Stimulated activated CD4-positive, alpha-beta T cell treated with anti-CD3 and anti-CD28 coated beads, Interleukin-15, amount 100 ng/mL, for 1 hour (primary cell): ENCODE measurements around the gene FGFRL1.
A peak's percentile ranks its signal among the peaks of the same experiment; 100 is the strongest.

Experiments used
- DNase-seq, 2 donors: peaks; one replicate each; pipeline ENCODE4 v3.0.0-alpha.2; 2020; ENCODE audit warnings: low read depth in 1 of 2, low spot score in 1 of 2

Gene FGFRL1

DNA sequence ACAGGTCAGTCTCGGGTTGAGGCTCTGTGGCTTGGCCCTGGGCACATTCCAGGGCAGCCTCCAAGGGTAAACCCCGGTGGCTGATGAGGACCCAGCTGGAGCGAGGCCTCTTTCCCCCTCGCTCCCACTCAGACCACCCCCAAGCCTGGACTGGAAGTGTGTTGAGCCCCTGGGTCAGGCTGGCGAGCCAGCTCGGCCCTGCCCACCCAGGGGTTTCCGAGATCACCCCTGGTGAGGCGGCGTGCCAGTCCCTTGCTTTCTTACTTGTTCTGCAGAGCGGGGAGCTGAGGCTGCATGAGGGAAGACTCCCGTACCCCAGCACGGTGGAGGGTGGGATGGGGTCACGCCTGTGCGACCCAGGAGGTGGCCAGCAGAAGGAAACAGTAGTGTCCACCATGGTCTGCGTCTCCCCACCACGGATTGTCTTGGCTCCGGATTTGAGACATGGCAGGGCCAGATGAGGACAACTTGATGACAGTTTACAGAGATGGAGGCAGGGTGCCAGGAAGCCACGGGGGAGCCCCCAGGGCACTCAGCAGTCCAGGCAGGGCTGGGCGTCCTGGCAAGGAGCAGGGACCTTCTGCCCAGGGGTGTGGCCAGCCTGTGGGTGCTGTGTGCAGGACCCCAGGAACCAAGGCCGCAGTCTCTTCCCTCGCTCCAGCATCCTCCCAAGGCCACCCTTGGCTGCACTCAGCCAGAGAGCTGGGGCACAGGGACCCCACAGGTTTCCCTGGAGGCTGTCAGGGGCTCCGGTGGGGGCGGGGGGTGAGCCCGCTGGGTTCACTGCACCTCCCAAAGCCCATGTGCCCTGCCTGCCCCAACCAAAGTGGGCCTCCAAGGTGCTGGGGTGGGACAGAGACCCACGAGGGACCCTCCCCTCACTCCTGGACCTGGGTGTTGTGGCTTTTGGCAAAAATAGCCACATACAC is 6.6 kb upstream of the FGFRL1 start:
- no peak for DNase-seq

DNA sequence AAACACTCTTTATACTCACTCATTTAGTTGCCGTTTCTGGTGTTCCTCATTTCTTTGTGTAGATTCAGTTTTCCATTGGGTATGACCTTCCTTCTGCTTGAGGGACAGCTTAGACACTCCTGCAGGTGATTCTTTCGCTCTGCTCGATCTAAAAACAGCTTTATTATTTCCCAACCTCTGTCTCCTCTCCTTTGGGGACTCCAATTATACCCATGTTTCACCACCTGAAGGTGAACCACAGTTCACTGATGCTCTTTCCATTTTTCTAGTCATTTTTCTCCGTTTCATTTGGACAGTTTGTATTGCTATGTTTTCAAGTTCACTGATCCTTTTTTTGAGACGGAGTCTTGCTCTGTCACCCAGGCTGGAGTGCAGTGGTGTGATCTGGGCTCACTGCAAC is 4.6 kb upstream of the FGFRL1 start:
- DNase-seq, result no peak

DNA sequence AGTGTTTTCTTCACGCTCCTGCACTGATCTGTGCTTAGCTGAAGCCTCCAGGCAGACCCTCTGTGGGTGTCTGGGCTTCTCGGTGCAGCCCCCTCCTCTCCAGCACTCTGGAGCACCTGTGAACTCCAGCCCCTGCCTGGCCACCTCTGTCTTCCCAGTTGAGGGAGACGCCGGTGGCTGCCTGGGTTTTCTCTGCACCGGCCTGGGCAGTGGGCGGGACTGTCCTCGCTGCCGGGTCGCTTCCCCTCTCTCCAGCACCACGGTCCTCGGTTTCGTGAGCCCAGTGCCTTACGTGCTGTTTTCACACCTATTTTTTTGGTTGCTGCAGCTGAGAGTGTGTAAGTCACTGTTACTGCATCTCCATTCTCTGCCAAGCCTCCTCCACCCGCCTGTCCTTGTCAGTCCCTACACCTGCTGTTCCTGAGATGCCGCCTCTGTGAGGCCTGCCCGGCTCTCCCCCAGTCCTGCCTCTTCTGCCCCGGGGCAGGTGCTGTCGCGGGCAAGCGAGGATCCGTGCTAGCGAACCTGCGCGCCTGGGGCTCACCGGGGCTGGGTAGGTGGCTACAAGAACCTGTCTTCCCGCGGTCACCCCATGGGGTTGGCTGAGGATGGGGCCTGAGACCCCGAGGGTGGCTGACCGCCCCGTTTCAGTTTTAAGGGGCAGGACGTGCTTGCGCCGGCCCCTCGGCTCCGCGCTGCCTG is 2.4 kb upstream of the FGFRL1 start:
- peak in 1 of 2 donors; percentile 18 for DNase-seq

DNA sequence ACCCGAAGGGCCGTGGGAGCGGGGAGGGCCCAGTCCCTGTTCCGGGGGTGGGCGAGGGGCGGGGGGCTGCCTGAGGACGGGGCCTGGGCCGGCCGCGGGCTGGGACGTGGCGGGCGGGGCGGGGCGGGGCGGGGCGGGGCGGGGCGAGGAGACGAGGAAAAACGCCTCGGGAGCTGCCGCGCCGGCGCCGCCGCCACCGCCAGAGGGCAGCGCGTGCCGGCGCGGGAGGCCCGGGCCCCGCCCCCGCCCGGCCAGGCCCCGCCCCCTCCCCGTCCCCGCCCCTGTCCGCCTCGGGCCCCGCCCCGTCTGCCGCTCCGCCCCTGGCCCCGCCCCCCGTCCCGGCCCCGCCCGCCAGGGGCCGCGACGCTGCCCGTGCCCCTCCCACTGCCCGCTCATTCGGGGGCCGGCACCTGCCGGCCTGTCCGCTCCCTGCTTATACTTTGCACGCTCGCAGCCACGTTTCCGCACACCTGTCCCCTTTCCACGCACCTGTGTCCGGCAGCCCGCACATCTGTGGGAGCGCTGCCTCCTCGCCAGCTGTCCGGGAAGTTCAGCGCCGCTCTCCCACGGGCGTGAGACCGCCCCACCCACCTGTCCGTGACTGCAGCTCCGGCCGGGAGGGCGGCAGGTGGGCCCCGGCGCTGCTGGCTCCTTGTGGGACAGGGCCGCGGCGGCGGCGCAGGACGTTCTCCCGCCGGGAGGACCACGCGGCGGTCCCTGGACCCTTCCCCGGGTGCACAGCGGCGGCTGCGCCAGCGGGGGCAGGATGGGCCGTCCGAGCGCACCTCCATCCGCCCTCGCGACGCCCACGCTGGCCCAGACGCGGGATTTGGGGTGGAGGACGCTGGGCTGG is 1.7 kb upstream of the FGFRL1 start:
- peak; percentile 64 to 65 for DNase-seq

DNA sequence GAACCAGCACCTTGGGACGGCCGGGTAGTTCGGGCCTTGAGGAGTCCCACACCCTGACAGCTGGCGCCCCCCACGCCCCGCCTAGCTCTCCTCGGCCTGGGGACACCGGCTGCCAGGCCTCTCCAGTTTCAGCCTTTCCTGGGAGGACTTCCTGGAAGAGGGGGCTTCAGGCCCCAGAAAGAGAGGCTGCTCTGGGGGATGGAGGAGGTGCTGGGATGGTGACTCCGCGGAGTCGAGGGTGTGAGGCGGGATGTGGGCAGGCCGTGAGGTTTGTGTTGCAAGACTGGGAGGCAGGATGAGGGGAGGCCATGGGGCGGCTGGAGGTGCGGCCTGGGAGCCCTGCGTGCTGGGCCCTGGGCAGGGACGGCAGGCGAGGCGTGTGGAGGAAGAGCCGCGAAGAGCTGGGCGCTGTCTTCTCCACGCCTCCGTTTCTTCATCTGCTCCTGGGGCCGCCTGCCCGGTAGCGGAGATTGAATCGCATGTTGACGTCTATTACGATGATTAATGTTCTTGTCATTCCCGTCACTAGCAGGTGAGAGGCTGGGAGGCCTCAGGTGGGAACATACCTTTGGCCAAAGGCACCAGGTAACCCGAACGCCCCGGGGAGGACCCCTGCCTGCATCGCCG is 918 bp upstream of the FGFRL1 start:
- peak; percentile 26 to 30 for DNase-seq

DNA sequence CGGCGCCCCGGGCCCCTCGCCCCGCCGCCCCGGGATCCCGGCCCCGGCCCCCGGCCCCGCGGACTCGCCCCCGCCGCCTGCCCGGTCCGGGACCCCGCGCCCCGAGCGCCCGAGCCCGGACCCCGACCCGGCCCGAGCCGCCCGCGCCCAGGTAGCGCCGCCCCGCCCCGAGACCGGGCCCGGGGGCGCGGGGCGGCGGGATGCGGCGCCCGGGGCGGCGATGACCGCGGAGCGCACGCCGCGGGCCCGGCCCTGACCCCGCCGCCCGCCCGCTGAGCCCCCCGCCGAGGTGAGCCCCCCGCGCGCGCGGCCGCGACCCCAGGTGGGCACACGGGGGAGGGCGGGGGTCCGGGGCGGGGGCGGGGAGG is 224 bp downstream of the FGFRL1 start:
- no peak for DNase-seq

DNA sequence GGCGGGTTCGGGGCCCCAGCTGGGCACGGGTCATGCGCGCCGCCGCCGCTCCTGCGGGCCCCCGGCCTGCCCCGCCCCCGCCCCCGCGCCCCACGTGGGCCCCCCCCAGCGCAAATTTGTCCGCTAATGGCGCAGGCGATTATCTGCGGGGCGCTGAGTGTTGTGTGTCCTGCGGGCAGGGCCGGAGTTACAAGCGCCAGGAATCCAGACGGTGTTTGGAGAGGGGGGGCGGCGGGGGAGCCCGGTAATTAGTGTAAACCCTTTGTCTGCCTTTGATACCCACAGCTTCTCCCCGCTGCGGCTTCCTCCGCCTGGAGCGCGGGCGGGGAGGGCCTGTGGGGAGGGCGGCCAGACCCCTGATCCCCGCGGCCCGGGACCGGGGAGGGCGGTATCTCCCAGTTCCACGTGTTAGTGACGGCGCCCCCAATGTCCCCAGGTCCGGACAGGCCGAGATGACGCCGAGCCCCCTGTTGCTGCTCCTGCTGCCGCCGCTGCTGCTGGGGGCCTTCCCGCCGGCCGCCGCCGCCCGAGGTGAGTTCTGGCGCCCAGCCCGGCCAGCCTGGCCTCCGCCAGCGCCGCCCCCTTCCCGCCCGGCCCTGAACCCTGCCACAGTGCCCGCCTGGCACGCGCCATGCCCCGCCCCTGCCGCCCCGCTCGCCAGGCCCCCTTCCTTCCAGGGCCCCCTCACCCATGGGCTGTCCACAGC is 761 bp downstream of the FGFRL1 start:
- peak in 1 of 2 donors; percentile 14 for DNase-seq

DNA sequence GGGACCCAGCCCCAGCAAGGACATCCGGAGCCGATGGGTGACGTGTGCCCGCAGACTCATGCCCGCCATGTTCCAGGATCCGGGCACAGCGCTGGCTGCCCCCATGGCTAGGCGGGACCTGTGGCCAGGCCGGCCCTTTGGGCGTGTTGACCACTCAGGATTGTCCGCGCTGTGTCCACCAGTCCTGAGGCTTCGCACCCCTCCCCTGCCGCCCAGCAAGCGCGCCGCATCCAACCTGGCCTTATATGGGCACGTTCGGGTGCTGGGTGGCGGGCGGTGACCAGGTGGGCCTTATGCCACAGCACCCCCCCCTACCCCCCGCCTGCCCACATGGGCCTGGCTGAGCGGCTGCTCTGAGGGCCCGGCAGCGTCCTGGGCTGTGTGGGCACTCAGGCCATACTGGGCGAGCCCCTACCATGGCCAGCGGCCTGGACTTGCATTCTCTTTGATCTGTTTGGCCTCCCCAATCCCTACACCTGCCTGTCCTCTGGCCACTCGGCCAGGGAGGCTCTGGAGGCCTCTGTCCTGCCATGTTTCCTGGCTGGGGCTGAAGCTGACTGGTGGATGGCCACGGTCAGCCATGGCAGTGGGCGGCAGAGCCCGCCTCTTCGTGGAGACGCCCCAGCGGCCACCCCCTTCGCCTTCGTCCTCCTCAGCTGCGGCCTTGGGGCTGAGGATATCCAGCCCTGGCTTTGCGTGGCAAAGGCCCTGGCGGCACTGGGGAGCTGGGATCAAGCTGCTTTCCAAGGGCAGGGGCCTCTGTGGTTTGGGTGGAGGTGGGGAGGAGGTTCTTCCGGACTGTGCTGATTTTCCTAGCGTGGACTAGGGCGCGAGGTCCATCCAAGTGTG is 2.0 kb downstream of the FGFRL1 start:
- no peak for DNase-seq

DNA sequence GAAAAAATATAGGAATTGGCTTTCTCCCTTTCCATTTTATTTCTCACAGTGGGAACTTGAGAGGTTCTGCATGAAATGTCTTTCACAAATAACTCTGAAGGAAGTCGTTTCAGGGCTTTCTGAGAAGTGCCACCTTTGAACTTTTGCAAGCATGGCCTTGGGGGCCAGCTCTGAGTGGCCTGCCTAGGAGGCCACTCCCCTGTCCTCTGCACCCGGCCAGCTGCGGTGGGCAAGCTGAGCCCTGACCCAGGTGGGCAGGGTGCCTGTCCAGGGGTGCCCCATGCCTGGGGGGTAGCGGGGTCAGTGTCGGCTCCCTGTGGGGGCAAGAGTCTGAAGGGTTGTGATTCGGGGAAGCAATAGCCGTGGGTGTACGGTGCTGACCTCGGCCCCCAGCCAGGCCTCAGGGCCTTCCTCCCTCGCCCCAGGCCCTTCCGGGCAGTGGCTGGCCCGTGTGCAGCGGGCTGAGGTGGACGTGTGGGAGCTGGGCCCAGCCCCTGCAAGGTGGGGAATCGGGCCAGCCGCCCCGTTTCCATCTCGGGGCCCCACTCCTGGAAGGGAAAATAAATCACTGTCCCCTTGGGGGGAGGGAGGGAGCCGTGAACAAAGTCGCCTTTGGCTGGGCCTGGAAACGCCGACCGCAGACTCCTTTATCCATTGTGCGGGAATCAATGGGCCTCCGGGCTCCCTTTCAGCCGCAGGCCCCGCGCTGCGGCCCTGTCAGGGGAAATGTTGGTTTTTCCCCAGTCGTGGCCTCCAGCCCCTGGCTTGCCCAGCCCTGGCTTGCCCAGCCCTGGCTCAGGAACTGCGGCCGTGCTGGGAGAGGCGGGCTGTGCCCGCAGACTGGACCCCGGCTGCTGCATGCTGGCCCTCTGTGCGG is 3.1 kb downstream of the FGFRL1 start:
- DNase-seq, result no peak

DNA sequence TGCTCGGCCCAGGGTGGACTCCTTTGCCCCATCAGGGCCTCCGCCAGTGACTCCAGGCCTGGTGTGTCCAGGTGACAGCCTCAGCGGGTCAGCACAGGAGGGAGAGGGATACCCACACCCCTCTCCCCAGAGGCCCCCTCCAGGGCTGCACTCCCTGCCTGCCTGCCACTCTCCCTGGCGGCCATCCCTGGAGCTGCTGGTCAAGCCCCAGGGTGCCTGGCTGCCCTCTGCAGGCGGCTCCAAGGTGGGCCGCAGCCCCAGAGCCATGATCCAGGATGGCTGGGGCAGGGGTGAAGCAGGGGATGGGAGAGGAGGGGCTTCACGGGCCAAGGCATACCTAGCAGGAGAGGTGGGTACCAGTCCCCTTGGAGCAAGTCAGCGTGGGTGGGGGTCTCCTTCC is 3.8 kb downstream of the FGFRL1 start:
- DNase-seq, result no peak

DNA sequence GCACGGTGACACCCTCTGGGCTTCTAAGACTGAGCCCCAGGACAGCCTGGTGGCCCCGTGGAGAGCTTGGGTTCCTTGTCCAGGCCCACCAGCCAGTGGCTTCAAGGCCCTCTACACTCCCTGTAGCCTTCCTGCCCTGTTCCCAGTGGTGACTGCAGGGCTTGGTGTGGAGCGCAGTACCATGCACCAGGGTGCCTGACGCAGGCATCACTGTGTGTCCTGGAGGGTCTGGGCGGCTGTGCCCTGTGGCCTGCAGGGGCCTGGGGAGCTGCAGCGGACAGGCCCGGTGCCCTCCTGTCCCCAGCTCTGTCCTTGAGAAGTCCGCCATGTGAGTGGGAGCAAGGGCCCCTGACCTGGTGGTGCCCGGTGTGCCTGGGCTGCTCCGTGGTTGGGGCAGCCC is 4.3 kb downstream of the FGFRL1 start:
- no peak for DNase-seq

DNA sequence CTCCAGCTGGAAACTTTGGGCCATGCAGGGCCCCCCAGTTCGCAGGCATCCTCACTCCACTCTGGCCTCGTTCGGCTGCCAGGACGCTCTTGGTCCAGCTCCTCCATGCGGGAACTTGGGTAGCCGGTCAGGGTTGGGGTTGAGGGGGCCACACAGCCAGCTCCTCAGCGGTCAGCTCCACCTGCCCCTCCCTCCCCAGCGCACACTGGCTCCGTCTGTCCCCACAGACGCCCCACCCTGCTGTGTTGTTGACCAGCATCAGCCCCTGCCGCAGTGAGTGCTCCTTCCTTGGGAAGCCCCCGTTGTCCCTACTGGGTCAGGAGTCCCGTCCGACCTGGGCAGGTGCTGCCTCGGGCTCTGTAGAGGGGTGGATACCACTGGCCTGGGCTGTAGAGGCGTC is 5.8 kb downstream of the FGFRL1 start:
- no peak for DNase-seq

DNA sequence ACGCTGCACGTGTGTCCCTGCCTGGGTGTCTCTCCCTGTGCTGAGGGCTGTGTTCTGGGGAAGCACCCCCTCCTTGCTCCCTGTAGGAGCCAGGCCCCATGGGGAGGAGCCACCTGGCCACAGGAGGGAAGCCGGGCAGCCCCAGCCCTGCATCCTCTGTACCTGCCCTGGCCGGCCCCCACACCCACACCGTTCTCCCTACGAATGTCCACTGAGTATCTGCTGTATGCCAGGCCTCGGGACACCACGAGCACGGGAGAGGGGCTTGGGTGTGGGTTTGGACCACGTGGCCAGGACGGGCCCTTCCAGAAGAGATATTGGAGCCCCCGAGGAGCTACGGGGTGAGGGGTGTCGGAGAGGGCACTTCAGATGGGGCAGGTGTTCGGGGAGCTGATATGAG is 6.3 kb downstream of the FGFRL1 start:
- no peak for DNase-seq

DNA sequence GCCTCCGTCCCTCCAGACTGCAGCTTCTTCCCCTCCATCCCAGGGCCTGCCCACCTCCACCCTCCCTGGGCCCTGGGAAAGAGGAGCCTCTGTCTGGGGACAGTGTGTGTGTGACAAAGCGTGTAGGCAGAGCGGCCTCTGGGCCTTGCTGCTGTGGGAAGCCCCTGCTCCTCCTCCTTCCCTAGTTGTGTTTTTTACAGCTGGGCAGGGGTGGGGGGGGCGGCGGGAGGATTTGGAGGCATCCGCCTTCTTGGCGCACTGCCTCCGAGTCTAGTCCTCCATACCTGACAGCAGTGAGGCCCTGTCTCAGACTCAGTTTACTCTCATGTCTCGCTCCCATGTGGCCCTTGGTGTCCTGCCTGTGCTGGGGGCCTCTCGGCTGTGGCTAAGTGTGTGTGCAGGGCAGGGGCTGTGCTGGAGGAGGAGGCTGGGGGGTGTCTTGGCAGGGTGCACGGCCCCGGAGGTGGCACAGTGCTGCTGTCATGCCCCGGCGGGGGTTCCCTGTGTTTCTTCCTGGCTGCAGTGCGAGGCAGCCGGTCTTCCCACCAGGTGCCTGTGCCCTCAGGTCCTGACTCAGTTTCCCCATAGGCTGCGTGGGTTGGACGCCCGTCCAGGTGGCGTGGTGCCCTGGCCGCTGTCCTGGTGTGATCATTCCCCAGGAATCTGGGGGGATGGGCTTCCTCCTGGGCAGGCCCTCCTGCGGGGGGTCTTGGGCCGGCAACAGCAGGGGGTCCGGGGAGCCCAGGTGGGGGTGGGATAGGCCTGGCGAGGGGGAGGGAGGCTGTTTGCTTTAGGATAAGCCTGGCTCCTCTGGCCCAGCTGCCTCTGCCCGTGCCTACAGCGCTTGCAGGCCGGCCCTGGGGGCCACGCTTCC is 7.0 kb downstream of the FGFRL1 start:
- DNase-seq, result no peak

DNA sequence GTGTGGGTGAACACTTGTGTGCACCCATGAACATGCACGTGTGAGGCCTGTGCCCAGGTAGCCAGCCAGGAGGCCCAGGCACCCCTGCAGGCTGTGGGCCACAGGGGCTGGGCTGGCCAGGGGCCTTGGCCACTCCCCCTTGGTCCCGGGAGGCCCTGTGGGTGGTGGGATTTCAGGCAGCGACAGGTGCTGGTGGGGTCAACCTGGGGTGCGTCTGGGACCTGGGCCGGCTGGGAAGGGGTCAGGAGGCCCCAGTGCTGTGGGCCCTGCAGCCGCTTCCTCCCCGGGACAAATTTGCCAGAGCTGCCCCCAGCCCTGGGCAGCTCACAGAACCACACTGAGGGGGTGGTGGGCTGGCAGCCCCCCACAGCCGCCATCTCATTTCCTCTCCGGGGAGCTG is 7.9 kb downstream of the FGFRL1 start:
- no peak for DNase-seq

DNA sequence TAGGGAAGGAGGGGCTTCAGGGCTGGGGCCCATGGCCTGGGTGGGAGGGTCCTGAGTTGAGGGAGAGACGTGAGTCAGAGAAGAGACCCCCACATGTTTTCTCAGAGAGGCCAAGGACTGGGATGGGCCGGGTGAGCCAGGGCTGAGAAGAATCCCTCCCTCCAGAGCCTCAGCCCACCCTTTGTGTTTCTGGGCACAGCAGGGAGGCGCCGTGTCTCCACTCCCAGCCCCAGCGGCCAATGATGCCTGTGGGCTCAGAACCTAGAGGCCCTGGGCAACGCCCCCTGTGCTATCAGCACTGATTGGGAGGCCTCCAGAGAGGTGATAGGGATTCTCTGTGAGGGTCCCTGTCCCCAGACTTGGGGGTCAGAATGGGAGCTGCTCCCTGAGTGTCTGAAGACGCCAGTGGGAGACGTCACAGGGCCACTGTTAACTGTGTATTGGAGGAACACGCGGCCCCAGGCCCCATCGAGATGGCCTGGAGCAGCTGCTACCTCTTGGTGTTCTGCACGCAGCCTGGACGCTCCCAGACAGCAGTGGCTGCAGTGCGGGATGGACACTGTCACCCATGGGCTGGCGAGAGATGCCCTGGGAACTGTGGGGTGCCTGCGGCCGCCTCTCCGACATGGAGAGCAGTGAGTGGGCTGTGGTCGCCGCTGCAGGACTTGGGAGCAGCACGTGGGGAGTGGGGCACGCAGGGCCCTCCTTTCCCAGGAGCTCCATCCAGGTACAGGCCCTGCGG is 8.5 kb downstream of the FGFRL1 start:
- no peak for DNase-seq
